CD8-positive, alpha-beta memory T cell (primary cell): ENCODE data around the gene MACROD1. TPM values are rescaled to one million over a fixed set of nuclear protein-coding genes. Genes with fewer than 3 reads are reported as not detected.

Experiments used
- CTCF ChIA-PET: fragments of 350-600 bp; sonication (Branson Sonifier 250); formaldehyde crosslinking; loops from one replicate; lab custom pipeline; 2021; ENCODE audit warnings: antibody characterized with exemption; lab: Charles Lee
- POLR2A ChIA-PET: fragments of 350-600 bp; sonication (Branson Sonifier 250); formaldehyde crosslinking; loops from one replicate; lab custom pipeline; 2021; ENCODE audit warnings: antibody characterized with exemption; lab: Charles Lee
- DNase-seq, 5 donors: peaks; one replicate each; pipeline versions ENCODE4 v3.0.0 to v3.0.0-alpha.2; 2020 to 2022; ENCODE audit warnings: mixed read lengths in 1 of 5
- H3K27ac ChIP-seq: one replicate; pipeline ENCODE4 v1.7.0; 2013; ENCODE audit warnings: low read depth, mild to moderate bottlenecking, low read length, moderate library complexity
- H3K27me3 ChIP-seq: 2 replicates; pipeline ENCODE4 v1.7.0; 2013; ENCODE audit warnings: low read length, mild to moderate bottlenecking; ENCODE audit not compliant: insufficient read depth, poor library complexity, severe bottlenecking
- H3K36me3 ChIP-seq: 2 replicates; pipeline ENCODE4 v1.7.0; 2013; ENCODE audit warnings: mild to moderate bottlenecking, low read length, moderate library complexity; ENCODE audit not compliant: insufficient read depth
- H3K4me1 ChIP-seq: 2 replicates; pipeline ENCODE4 v1.7.0; 2013; ENCODE audit warnings: mild to moderate bottlenecking, low read length, moderate library complexity; ENCODE audit not compliant: insufficient read depth
- H3K4me3 ChIP-seq: 2 replicates; pipeline ENCODE4 v1.7.0; 2013; ENCODE audit warnings: mild to moderate bottlenecking, low read length
- H3K9me3 ChIP-seq: 2 replicates; pipeline ENCODE4 v1.7.0; 2013; ENCODE audit warnings: mild to moderate bottlenecking, low read length
- H3K27ac Mint-ChIP-seq, 8 donors: one replicate each; pipeline ENCODE4 v1.8.0; 2020 to 2021; ENCODE audit warnings: mixed read lengths in 8 of 8, mild to moderate bottlenecking in 6 of 8, inconsistent platforms in 3 of 8, moderate library complexity in 3 of 8
- H3K27me3 Mint-ChIP-seq, 2 donors: one replicate each; pipeline ENCODE4 v1.8.0; 2020 to 2021; ENCODE audit warnings: mixed read lengths in 2 of 2, mild to moderate bottlenecking in 1 of 2, moderate library complexity in 1 of 2
- H3K36me3 Mint-ChIP-seq, 3 donors: one replicate each; pipeline ENCODE4 v1.8.0; 2020 to 2021; ENCODE audit warnings: mixed read lengths in 3 of 3, inconsistent platforms in 1 of 3, mild to moderate bottlenecking in 1 of 3
- H3K4me1 Mint-ChIP-seq, 3 donors: one replicate each; pipeline ENCODE4 v1.8.0; 2020 to 2021; ENCODE audit warnings: mixed read lengths in 3 of 3, inconsistent platforms in 1 of 3, mild to moderate bottlenecking in 1 of 3
- H3K4me3 Mint-ChIP-seq, 7 donors: one replicate each; pipeline ENCODE4 v1.8.0; 2020 to 2021; ENCODE audit warnings: mixed read lengths in 7 of 7, mild to moderate bottlenecking in 6 of 7, moderate library complexity in 4 of 7, inconsistent platforms in 2 of 7
- H3K9me3 Mint-ChIP-seq, 5 donors: one replicate each; pipeline ENCODE4 v1.8.0; 2020 to 2022; ENCODE audit warnings: mixed read lengths in 5 of 5, mild to moderate bottlenecking in 3 of 5, moderate library complexity in 2 of 5, inconsistent platforms in 1 of 5
- polyA plus RNA-seq: library from polyadenylated mRNA; unstranded; fragments of 300-500 nt; fragmentation: Illumina TruSeq; gene quantifications from one replicate; pipeline ENCODE4 v1.2.3, GENCODE V29; 2021
- total RNA-seq, 2 experiments: library from RNA; stranded (reverse); gene quantifications; one replicate each; pipeline ENCODE4 v1.2.3, GENCODE V29; 2021

The MACROD1 gene
- total and polyA plus RNA-seq, 3 experiments from 2014 or later: 9.2 to 25.5 (median 19.6) TPM

GRCh38 chr11:64015935-64016845 is 149.7 kb downstream of the MACROD1 start:
- ChIA-PET CTCF (interaction anchor here (1.1 kb wide), 1 partner anchor 16 kb away, joined by 5 read pairs; no protein-coding TSS in a partner anchor), POLR2A (no interaction called here)
- Histone ChIP-seq H3K36me3 (no peaks in the 10 kb centered on the region), H3K9me3 (no peaks in the 10 kb centered on the region), H3K27me3 (no peaks in the 10 kb centered on the region), H3K4me1 (no peaks in the 10 kb centered on the region), H3K27ac (no peak overlapping the region), H3K4me3 (no peak overlapping the region)
- no peak for DNase-seq
- H3K36me3 Mint-ChIP-seq: peaks cover 0 to 2% (median 0%) of the 10 kb centered on the region in 3 donors
- peaks cover 0 to 2% of the 10 kb centered on the region in 2 donors for H3K27me3 Mint-ChIP-seq
- no peak overlapping the region for H3K4me3 Mint-ChIP-seq
- H3K9me3 Mint-ChIP-seq: peaks cover 0 to 2% (median 0%) of the 10 kb centered on the region in 5 donors
- H3K27ac Mint-ChIP-seq: no peak overlapping the region
- H3K4me1 Mint-ChIP-seq: no peaks in the 10 kb centered on the region

DNA sequence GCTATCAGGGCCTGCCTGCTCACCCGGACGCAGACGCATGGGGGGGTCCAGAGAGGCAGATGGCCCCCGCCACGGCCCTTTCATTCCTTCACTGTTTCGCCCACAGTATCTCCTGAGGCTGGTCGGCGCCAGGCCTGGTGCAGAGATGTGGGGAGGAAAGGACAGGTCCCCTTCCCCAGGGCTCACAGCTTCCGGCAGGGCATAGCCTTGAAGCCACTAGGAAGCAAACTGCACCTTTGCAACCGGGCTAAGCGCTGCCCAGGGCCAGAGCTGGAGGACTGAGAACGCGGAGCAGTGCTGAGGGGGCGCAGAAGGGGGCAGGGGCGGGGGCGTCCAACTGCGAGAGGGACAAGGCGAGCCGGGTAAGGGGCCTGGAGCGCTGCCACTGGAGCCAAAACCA is 150.4 kb downstream of the MACROD1 start:
- ChIA-PET POLR2A (no interaction called here), CTCF (interaction anchor here (1.1 to 1.7 kb wide), 2 partner anchors 15 kb away, joined by 5 read pairs; no protein-coding TSS in a partner anchor)
- Mint-ChIP-seq H3K4me3 (no peak overlapping the region), H3K27me3 (peaks cover 0 to 4% of the 10 kb centered on the region in 2 donors), H3K36me3 (peaks cover 0 to 9% (median 0%) of the 10 kb centered on the region in 3 donors), H3K27ac (no peak overlapping the region), H3K4me1 (no peaks in the 10 kb centered on the region), H3K9me3 (peaks cover 0 to 3% (median 0%) of the 10 kb centered on the region in 5 donors)
- Histone ChIP-seq H3K4me1 (no peaks in the 10 kb centered on the region), H3K4me3 (no peak overlapping the region), H3K27ac (no peak overlapping the region), H3K36me3 (no peaks in the 10 kb centered on the region), H3K27me3 (no peaks in the 10 kb centered on the region), H3K9me3 (no peaks in the 10 kb centered on the region)
- no peak for DNase-seq

GRCh38 chr11:64014356-64014755 is 151.6 kb downstream of the MACROD1 start:
- Histone ChIP-seq H3K27ac (no peak overlapping the region), H3K4me1 (no peaks in the 10 kb centered on the region)
- no peaks in the 10 kb centered on the region for H3K4me1 Mint-ChIP-seq

GRCh38 chr11:64013141-64013896 is 152.6 kb downstream of the MACROD1 start:
- H3K9me3 ChIP-seq: no peaks in the 10 kb centered on the region
- CTCF ChIA-PET: no interaction called here
- H3K36me3 ChIP-seq: no peaks in the 10 kb centered on the region
- no peak overlapping the region for H3K27ac Mint-ChIP-seq
- H3K27ac ChIP-seq: no peak overlapping the region
- peaks cover 0 to 3% (median 0%) of the 10 kb centered on the region in 5 donors for H3K9me3 Mint-ChIP-seq
- H3K27me3 Mint-ChIP-seq: peaks cover 6 to 7% of the 10 kb centered on the region in 2 donors
- H3K4me1 Mint-ChIP-seq: no peaks in the 10 kb centered on the region
- H3K36me3 Mint-ChIP-seq: peaks cover 0 to 14% (median 0%) of the 10 kb centered on the region in 3 donors
- POLR2A ChIA-PET: no interaction called here
- no peak overlapping the region for H3K4me3 Mint-ChIP-seq
- H3K4me3 ChIP-seq: no peak overlapping the region
- no peaks in the 10 kb centered on the region for H3K4me1 ChIP-seq
- DNase-seq: no peak
- no peaks in the 10 kb centered on the region for H3K27me3 ChIP-seq

More at GRCh38 chr11:64014356-64014755, 151.6 kb downstream of the MACROD1 start:
- no peak for DNase-seq
- no peak overlapping the region for H3K4me3 ChIP-seq
- Mint-ChIP-seq H3K4me3 (no peak overlapping the region), H3K36me3 (peaks cover 0 to 14% (median 0%) of the 10 kb centered on the region in 3 donors), H3K27ac (no peak overlapping the region), H3K9me3 (peaks cover 0 to 3% (median 0%) of the 10 kb centered on the region in 5 donors), H3K27me3 (peaks cover 0 to 4% of the 10 kb centered on the region in 2 donors)
- no peaks in the 10 kb centered on the region for H3K9me3 ChIP-seq
- ChIA-PET POLR2A (no interaction called here), CTCF (interaction anchor here (1.7 kb wide), 1 partner anchor 14 kb away, joined by 5 read pairs; no protein-coding TSS in a partner anchor)
- no peaks in the 10 kb centered on the region for H3K36me3 ChIP-seq
- no peaks in the 10 kb centered on the region for H3K27me3 ChIP-seq

DNA sequence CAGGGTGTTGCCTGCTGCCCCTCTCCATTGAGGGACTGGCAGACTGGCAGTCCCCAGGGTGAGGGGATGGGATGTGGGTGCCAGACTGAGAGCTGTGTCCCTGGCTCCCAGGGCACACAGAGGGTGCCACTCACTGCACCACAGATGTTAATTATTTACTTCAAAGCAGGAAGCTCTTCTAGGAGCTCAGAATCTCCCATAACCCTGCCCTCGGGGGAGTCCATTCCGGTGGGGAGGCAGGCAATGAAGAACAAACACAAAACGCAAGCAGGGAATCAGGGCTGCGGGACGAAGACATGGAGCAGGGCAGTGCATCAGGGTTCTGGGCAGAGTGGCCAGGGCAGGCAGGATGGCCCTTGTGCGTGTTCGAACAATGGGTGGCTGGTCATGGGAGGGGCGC is 154.5 kb downstream of the MACROD1 start:
- Mint-ChIP-seq H3K27me3 (peaks cover 22 to 25% of the 10 kb centered on the region in 2 donors), H3K4me1 (peaks cover 9 to 16% (median 11%) of the 10 kb centered on the region in 3 donors), H3K27ac (no peak overlapping the region), H3K36me3 (peaks cover 0 to 14% (median 0%) of the 10 kb centered on the region in 3 donors), H3K9me3 (peaks cover 0 to 3% (median 0%) of the 10 kb centered on the region in 5 donors), H3K4me3 (no peak overlapping the region)
- DNase-seq: no peak
- Histone ChIP-seq H3K4me3 (no peak overlapping the region), H3K27ac (no peak overlapping the region), H3K27me3 (peaks cover 5% of the 10 kb centered on the region), H3K9me3 (no peaks in the 10 kb centered on the region), H3K4me1 (no peaks in the 10 kb centered on the region), H3K36me3 (no peaks in the 10 kb centered on the region)
- ChIA-PET CTCF (no interaction called here), POLR2A (no interaction called here)

GRCh38 chr11:64010783-64011182 is 155.1 kb downstream of the MACROD1 start:
- Mint-ChIP-seq H3K4me3 (no peak overlapping the region), H3K4me1 (peaks cover 9 to 16% (median 11%) of the 10 kb centered on the region in 3 donors), H3K36me3 (peaks cover 0 to 14% (median 0%) of the 10 kb centered on the region in 3 donors), H3K27ac (no peak overlapping the region), H3K9me3 (peaks cover 0 to 3% (median 0%) of the 10 kb centered on the region in 5 donors), H3K27me3 (peaks cover 22 to 28% of the 10 kb centered on the region in 2 donors)
- POLR2A ChIA-PET: no interaction called here
- Histone ChIP-seq H3K27me3 (peaks cover 5% of the 10 kb centered on the region), H3K36me3 (no peaks in the 10 kb centered on the region), H3K4me3 (no peak overlapping the region), H3K4me1 (no peaks in the 10 kb centered on the region), H3K27ac (no peak overlapping the region), H3K9me3 (no peaks in the 10 kb centered on the region)
- DNase-seq: no peak
- CTCF ChIA-PET: no interaction called here

- no peak overlapping the region for H3K27ac ChIP-seq
- Mint-ChIP-seq H3K27me3 (peaks cover 22 to 28% of the 10 kb centered on the region in 2 donors), H3K27ac (no peak overlapping the region), H3K9me3 (peaks cover 0 to 3% (median 0%) of the 10 kb centered on the region in 5 donors), H3K36me3 (peaks cover 0 to 14% (median 0%) of the 10 kb centered on the region in 3 donors), H3K4me3 (no peak overlapping the region), H3K4me1 (peaks cover 9 to 16% (median 11%) of the 10 kb centered on the region in 3 donors)
- CTCF ChIA-PET: interaction anchor here (1.4 kb wide), 1 partner anchor 10 kb away, joined by 5 read pairs; no protein-coding TSS in a partner anchor
- H3K9me3 ChIP-seq: no peaks in the 10 kb centered on the region
- H3K4me3 ChIP-seq: no peak overlapping the region
- DNase-seq: no peak
- peaks cover 5% of the 10 kb centered on the region for H3K27me3 ChIP-seq
- POLR2A ChIA-PET: no interaction called here
- H3K36me3 ChIP-seq: no peaks in the 10 kb centered on the region
- H3K4me1 ChIP-seq: no peaks in the 10 kb centered on the region
Observed at GRCh38 chr11:64009710-64010109, 156.2 kb downstream of the MACROD1 start.
